HG03064 (cell line): ENCODE data around the gene ODAD2.

Experiments used
- ATAC-seq: cut with Tn5 transposase; IDR thresholded peaks from one replicate; pipeline ENCODE4 v1.9.1; 2021; ENCODE audit warnings: low read depth; ENCODE audit not compliant: unreplicated experiment

ODAD2 gene

GRCh38 chr10:27857616-27858015 lies 141.3 kb downstream of the ODAD2 start:
- ATAC-seq: no peak

- no peak for ATAC-seq
These were observed 154.7 kb downstream of the ODAD2 start for GRCh38 chr10:27844223-27844622.

- no peak for ATAC-seq
These were observed 160.0 kb downstream of the ODAD2 start for GRCh38 chr10:27838901-27839300.

GRCh38 chr10:27838361-27838760 lies 160.5 kb downstream of the ODAD2 start:
- no peak for ATAC-seq

- ATAC-seq: no peak
These were observed 164.4 kb downstream of the ODAD2 start for GRCh38 chr10:27834476-27834875.

- ATAC-seq: no peak
These were observed 165.1 kb downstream of the ODAD2 start for GRCh38 chr10:27833792-27834191.

GRCh38 chr10:27832826-27833225 lies 166.1 kb downstream of the ODAD2 start:
- no peak for ATAC-seq

GRCh38 chr10:27826369-27826768 lies 172.5 kb downstream of the ODAD2 start:
- ATAC-seq: no peak

- no peak for ATAC-seq
These were observed 176.6 kb downstream of the ODAD2 start for GRCh38 chr10:27822301-27822700.

- no peak for ATAC-seq
These were observed 178.2 kb downstream of the ODAD2 start for GRCh38 chr10:27820637-27821036.

GRCh38 chr10:27819781-27820531 lies 178.9 kb downstream of the ODAD2 start:
- ATAC-seq: no peak

- ATAC-seq: no peak
These were observed 182.6 kb downstream of the ODAD2 start for GRCh38 chr10:27816320-27816719.

- no peak for ATAC-seq
These were observed 183.0 kb downstream of the ODAD2 start for GRCh38 chr10:27815846-27816245.

- ATAC-seq: no peak
These were observed 183.6 kb downstream of the ODAD2 start for GRCh38 chr10:27815261-27815660.

- ATAC-seq: no peak
These were observed 193.7 kb downstream of the ODAD2 start for GRCh38 chr10:27805180-27805579.

GRCh38 chr10:27804136-27804535 lies 194.7 kb downstream of the ODAD2 start:
- ATAC-seq: no peak

- no peak for ATAC-seq
These were observed 197.6 kb downstream of the ODAD2 start for GRCh38 chr10:27801171-27801785.

- no peak for ATAC-seq
These were observed 199.8 kb downstream of the ODAD2 start for GRCh38 chr10:27799046-27799445.

- ATAC-seq: no peak
These were observed 204.7 kb downstream of the ODAD2 start for GRCh38 chr10:27794157-27794556.

GRCh38 chr10:27792216-27792615 lies 206.7 kb downstream of the ODAD2 start:
- ATAC-seq: no peak

- no peak for ATAC-seq
These were observed 214.6 kb downstream of the ODAD2 start for GRCh38 chr10:27784272-27784671.

GRCh38 chr10:27783660-27784059 lies 215.2 kb downstream of the ODAD2 start:
- ATAC-seq: no peak
